HL-60 (cell line): ENCODE measurements around the gene GAS2.

Experiments used
- GABPA ChIP-seq: IDR thresholded peaks from 2 replicates; pipeline ENCODE4 v1.6.1; 2012; ENCODE audit warnings: low read depth
- POLR2AphosphoS5 ChIP-seq: IDR thresholded peaks from 2 replicates; pipeline ENCODE4 v1.6.1; 2012; ENCODE audit warnings: low read depth
- SPI1 ChIP-seq: IDR thresholded peaks from 2 replicates; pipeline ENCODE4 v1.6.1; 2012; ENCODE audit warnings: low read depth, mild to moderate bottlenecking, borderline replicate concordance
- TF ChIP-seq, protein P1 (sequence below): IDR thresholded peaks from one replicate; pipeline ENCODE4 v1.5.1; 2011; ENCODE audit warnings: low read length, control low read depth, inconsistent platforms; ENCODE audit not compliant: insufficient read depth
- TF ChIP-seq, protein P2 (sequence below): IDR thresholded peaks from 2 replicates; pipeline ENCODE4 v1.6.1; 2012; ENCODE audit warnings: low read depth; ENCODE audit not compliant: insufficient replicate concordance

DNA sequence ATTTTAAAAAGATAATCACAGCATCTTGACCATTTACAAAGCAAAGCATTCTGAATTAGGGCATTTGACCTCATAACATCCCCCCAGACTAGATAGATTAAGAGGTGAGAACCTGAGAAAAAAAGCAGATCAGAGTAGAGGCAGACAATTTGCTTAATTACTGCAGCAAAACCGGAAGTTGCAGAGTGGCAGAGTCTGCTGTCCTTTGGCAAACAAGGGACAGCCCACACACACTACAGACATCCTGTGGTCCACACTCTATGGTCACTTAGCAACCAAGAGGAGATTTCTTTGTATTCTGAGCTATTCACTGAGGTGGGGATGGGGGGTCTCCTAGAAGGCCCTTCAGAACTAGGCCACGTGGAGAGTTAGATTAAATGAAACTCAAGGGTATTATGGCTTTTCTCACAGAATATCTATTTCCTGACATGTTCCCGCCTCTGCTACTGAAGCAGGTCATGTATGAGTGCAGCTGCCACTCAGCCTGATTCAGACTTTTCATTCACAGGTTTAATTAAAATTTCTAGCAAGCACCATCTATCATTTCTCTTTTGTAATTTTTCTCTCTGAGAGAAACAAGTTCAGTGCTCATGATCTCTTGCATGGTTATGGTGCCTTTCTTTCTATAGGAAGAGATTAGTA lies 114.7 kb downstream of the GAS2 start:
- TF ChIP-seq POLR2AphosphoS5 (no peak), GABPA (no peak), SPI1 (no peak)
- TF ChIP-seq, protein P1, sequence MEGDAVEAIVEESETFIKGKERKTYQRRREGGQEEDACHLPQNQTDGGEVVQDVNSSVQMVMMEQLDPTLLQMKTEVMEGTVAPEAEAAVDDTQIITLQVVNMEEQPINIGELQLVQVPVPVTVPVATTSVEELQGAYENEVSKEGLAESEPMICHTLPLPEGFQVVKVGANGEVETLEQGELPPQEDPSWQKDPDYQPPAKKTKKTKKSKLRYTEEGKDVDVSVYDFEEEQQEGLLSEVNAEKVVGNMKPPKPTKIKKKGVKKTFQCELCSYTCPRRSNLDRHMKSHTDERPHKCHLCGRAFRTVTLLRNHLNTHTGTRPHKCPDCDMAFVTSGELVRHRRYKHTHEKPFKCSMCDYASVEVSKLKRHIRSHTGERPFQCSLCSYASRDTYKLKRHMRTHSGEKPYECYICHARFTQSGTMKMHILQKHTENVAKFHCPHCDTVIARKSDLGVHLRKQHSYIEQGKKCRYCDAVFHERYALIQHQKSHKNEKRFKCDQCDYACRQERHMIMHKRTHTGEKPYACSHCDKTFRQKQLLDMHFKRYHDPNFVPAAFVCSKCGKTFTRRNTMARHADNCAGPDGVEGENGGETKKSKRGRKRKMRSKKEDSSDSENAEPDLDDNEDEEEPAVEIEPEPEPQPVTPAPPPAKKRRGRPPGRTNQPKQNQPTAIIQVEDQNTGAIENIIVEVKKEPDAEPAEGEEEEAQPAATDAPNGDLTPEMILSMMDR, result no peak
- TF ChIP-seq, protein P2, sequence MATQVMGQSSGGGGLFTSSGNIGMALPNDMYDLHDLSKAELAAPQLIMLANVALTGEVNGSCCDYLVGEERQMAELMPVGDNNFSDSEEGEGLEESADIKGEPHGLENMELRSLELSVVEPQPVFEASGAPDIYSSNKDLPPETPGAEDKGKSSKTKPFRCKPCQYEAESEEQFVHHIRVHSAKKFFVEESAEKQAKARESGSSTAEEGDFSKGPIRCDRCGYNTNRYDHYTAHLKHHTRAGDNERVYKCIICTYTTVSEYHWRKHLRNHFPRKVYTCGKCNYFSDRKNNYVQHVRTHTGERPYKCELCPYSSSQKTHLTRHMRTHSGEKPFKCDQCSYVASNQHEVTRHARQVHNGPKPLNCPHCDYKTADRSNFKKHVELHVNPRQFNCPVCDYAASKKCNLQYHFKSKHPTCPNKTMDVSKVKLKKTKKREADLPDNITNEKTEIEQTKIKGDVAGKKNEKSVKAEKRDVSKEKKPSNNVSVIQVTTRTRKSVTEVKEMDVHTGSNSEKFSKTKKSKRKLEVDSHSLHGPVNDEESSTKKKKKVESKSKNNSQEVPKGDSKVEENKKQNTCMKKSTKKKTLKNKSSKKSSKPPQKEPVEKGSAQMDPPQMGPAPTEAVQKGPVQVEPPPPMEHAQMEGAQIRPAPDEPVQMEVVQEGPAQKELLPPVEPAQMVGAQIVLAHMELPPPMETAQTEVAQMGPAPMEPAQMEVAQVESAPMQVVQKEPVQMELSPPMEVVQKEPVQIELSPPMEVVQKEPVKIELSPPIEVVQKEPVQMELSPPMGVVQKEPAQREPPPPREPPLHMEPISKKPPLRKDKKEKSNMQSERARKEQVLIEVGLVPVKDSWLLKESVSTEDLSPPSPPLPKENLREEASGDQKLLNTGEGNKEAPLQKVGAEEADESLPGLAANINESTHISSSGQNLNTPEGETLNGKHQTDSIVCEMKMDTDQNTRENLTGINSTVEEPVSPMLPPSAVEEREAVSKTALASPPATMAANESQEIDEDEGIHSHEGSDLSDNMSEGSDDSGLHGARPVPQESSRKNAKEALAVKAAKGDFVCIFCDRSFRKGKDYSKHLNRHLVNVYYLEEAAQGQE, result no peak
